A549 (cell line): ENCODE measurements around the gene OTOP3. TPM values are rescaled to one million over a fixed set of nuclear protein-coding genes. Genes with fewer than 3 reads are reported as not detected.
"Not testable (repeated sequence)": the region's sequence is repeated elsewhere in the genome, so short reads cannot be mapped to it uniquely, and the experiment has no call there.

ENCODE experiments used
- ATAC-seq, 2 experiments: fragments of 200-7000 bp in 1 of 2; fragments of >200 bp in 1 of 2; cut with Nextera tagmentation in 1 of 2; cut with Tn5 transposase in 1 of 2; 3 replicates each; pipeline versions ENCODE4 v1.8.0 to v1.9.1; 2018 to 2020; ENCODE audit warnings: mild to moderate bottlenecking in 1 of 2, moderate library complexity in 1 of 2
- CTCF ChIA-PET: fragments of 300-600 bp; sonication (Branson Sonifier 250); formaldehyde crosslinking; extraction: SDS; loops from one replicate; lab custom pipeline; 2021; ENCODE audit warnings: antibody characterized with exemption, inconsistent platforms; lab: Yijun Ruan, JAX
- POLR2A ChIA-PET: fragments of 350-600 bp; formaldehyde crosslinking; extraction: SDS; loops from one replicate; lab custom pipeline; 2021; ENCODE audit warnings: antibody characterized with exemption, inconsistent platforms; lab: Yijun Ruan, JAX
- DNase-seq, 2 experiments: peaks; one replicate each; pipeline versions ENCODE4 v3.0.0 to v3.0.0-alpha.2; 2011 to 2016; ENCODE audit warnings: low read depth in 1 of 2, low spot score in 1 of 2
- FAIRE-seq: peaks from 2 replicates; lab custom pipeline; 2011; peaks lifted over from hg19 to GRCh38; lab: Jason Lieb, UNC
- H3K27ac ChIP-seq, 2 experiments: fragments of >200 bp; sonication (Bioruptor Twin); formaldehyde crosslinking; 3 replicates each; pipeline ENCODE4 v1.5.1; 2016 to 2017
- H3K4me1 ChIP-seq: fragments of >200 bp; sonication (Bioruptor Twin); formaldehyde crosslinking; 3 replicates; pipeline ENCODE4 v1.6.1; 2016
- H3K4me2 ChIP-seq: fragments of >200 bp; sonication (Bioruptor Twin); formaldehyde crosslinking; 3 replicates; pipeline ENCODE4 v1.6.1; 2016
- H3K4me3 ChIP-seq: fragments of >200 bp; sonication (Bioruptor Twin); formaldehyde crosslinking; 3 replicates; pipeline ENCODE4 v1.5.1; 2016
- H3K9me3 ChIP-seq: fragments of >200 bp; sonication (Bioruptor Twin); formaldehyde crosslinking; 3 replicates; pipeline ENCODE4 v1.6.1; 2016
- BCL3 ChIP-seq: fragments of >200 bp; sonication (Bioruptor Twin); formaldehyde crosslinking; IDR thresholded peaks from 3 replicates; pipeline ENCODE4 v1.6.1; 2016
- CBX2 ChIP-seq: fragments of 200-600 bp; sonication (generic); IDR thresholded peaks from 2 replicates; pipeline ENCODE4 v1.6.1; 2016; ENCODE audit warnings: low read depth, mild to moderate bottlenecking, borderline replicate concordance
- CHD2 ChIP-seq: fragments of 150-350 bp; IDR thresholded peaks from 2 replicates; pipeline ENCODE4 v1.6.1; 2014; ENCODE audit warnings: low read length; ENCODE audit not compliant: partially characterized antibody
- EP300 ChIP-seq, 2 experiments: fragments of >200 bp; sonication (Bioruptor Twin); formaldehyde crosslinking; IDR thresholded peaks; 2 replicates in 1 of 2; 3 replicates in 1 of 2; pipeline ENCODE4 v1.6.1; 2016 to 2017
- FOSL2 ChIP-seq, 2 experiments: fragments of 450-650 bp in 1 of 2; fragments of >200 bp in 1 of 2; sonication (Bioruptor Twin) in 1 of 2; formaldehyde crosslinking; IDR thresholded peaks; 2 replicates each; pipeline versions ENCODE4 v1.5.0 to v1.6.1; 2016 to 2020; ENCODE audit warnings: mild to moderate bottlenecking in 1 of 2, moderate library complexity in 1 of 2
- FOXS1 ChIP-seq: fragments of 250-450 bp; sonication (Bioruptor Pico); IDR thresholded peaks from 2 replicates; pipeline ENCODE4 v1.5.0; 2020; ENCODE audit warnings: mild to moderate bottlenecking, moderate library complexity
- HEYL ChIP-seq: fragments of 250-450 bp; sonication (Bioruptor Pico); IDR thresholded peaks from 2 replicates; pipeline ENCODE4 v1.8.0; 2021; ENCODE audit warnings: mild to moderate bottlenecking, moderate library complexity
- HOXA7 ChIP-seq: fragments of 250-450 bp; sonication (Bioruptor Pico); IDR thresholded peaks from 2 replicates; pipeline ENCODE4 v1.5.0; 2020; ENCODE audit warnings: mild to moderate bottlenecking, moderate library complexity
- MAFK ChIP-seq: fragments of 450-650 bp; IDR thresholded peaks from 2 replicates; pipeline ENCODE4 v1.6.1; 2014; ENCODE audit not compliant: partially characterized antibody
- MAZ ChIP-seq: fragments of 150-350 bp; IDR thresholded peaks from 2 replicates; pipeline ENCODE4 v1.6.1; 2014; ENCODE audit warnings: antibody characterized with exemption, low read depth, low read length, borderline replicate concordance
- POLR2A ChIP-seq: IDR thresholded peaks from 2 replicates; pipeline ENCODE4 v1.6.1; 2012; ENCODE audit warnings: mild to moderate bottlenecking, low read length
- ZSCAN20 ChIP-seq: fragments of 250-450 bp; sonication (Bioruptor Pico); IDR thresholded peaks from 2 replicates; pipeline ENCODE4 v1.8.0; 2022; ENCODE audit warnings: mild to moderate bottlenecking, moderate library complexity
- WGBS: methylation state at CpG from one replicate; pipeline ENCODE4 v1.1.6; 2017; ENCODE audit errors: missing lambda C conversion rate; 5-methylcytosine and 5-hydroxymethylcytosine counted together
- polyA plus RNA-seq, 4 experiments: library from polyadenylated mRNA; depleted of rRNA in 3 of 4; stranded (reverse); fragments of >200 nt; fragmentation: RNase III in 1 of 4; extraction: RNeasy Plus Mini Kit Qiagen cat#74134 plus additional on column Dnase treatment in 1 of 4; gene quantifications; 2 replicates in 3 of 4; 3 replicates in 1 of 4; pipeline ENCODE4 v1.2.3, GENCODE V29; 2011 to 2017

Gene OTOP3
- polyA plus RNA-seq, 2 of the 4 experiments (the other 2 are of a cell fraction) = not detected

GRCh38 chr17:74963656-74964055 lies 28.0 kb downstream of the OTOP3 start:
- POLR2A ChIA-PET = interaction anchor here (0.8 kb wide), 1 partner anchor 24 kb away, joined by 3 read pairs; the partner anchor contains the start of gene CDR2L
- 62% methylated on average over 11 of the region's 12 CpGs for WGBS
- CTCF ChIA-PET = interaction anchor here (0.6 to 42.3 kb wide), 14 partner anchors 11 to 276 kb away, joined by 3 to 1448 read pairs (median 5); partner anchors contain the start of genes CDR2L, HID1, MRPL58 and OTOP2
- Histone ChIP-seq H3K4me3 (no peak overlapping the region), H3K4me1 (peaks cover 12% of the 10 kb centered on the region), H3K4me2 (no peak overlapping the region), H3K27ac (no peak overlapping the region), H3K9me3 (no peaks in the 10 kb centered on the region)
- no peak for FAIRE-seq
- DNase-seq = no peak
- TF ChIP-seq ZSCAN20 (CRISPR knock-in tag) = no peak
- peak in 1 of 2 experiments; percentile 29; a peak in 2 of 6 replicates for ATAC-seq

GRCh38 chr17:74964246-74964761 lies 28.6 kb downstream of the OTOP3 start:
- no peak for FAIRE-seq
- no peak for DNase-seq
- Histone ChIP-seq H3K4me1 (peaks cover 12% of the 10 kb centered on the region), H3K4me2 (no peak overlapping the region), H3K9me3 (no peaks in the 10 kb centered on the region), H3K4me3 (no peak overlapping the region), H3K27ac (no peak overlapping the region)
- no peak for ATAC-seq
- CTCF ChIA-PET = interaction anchor here (0.6 to 42.3 kb wide), 11 partner anchors 10 to 237 kb away, joined by 3 to 1448 read pairs (median 8); partner anchors contain the start of genes CDR2L, HID1, MRPL58 and OTOP2
- POLR2A ChIA-PET = interaction anchor here (0.8 kb wide), 1 partner anchor 23 kb away, joined by 3 read pairs; the partner anchor contains the start of gene CDR2L
- WGBS = 85% methylated on average over 12 of the region's 12 CpGs
- no peak for TF ChIP-seq HEYL
- no peak for TF ChIP-seq BCL3
- TF ChIP-seq MAZ = no peak
- no peak for TF ChIP-seq CHD2

GRCh38 chr17:74964988-74965622 lies 29.4 kb downstream of the OTOP3 start:
- TF ChIP-seq HOXA7 = no peak
- POLR2A ChIA-PET = no interaction called here
- H3K4me2 ChIP-seq = no peak overlapping the region
- H3K4me3 ChIP-seq = no peak overlapping the region
- no peak for FAIRE-seq
- H3K4me1 ChIP-seq = peaks cover 12% of the 10 kb centered on the region
- CTCF ChIA-PET = interaction anchor here (1.3 to 42.3 kb wide), 5 partner anchors 27 to 149 kb away, joined by 3 to 1448 read pairs (median 181); partner anchors contain the start of genes CDR2L, MRPL58, OTOP2 and OTOP3
- no peak for ATAC-seq
- 81% methylated on average over 14 of the region's 14 CpGs for WGBS
- DNase-seq = no peak
- H3K9me3 ChIP-seq = no peaks in the 10 kb centered on the region
- H3K27ac ChIP-seq = no peak overlapping the region

- no peak overlapping the region for H3K27ac ChIP-seq
- DNase-seq (no peak), FAIRE-seq (no peak), ATAC-seq (no peak)
- CTCF ChIA-PET = interaction anchor here (1.3 to 42.3 kb wide), 7 partner anchors 9 to 177 kb away, joined by 4 to 1448 read pairs (median 64); partner anchors contain the start of genes CDR2L, MRPL58, NT5C and OTOP2
- WGBS = 96% methylated on average over 5 of the region's 5 CpGs
- POLR2A ChIA-PET = no interaction called here
- H3K4me3 ChIP-seq = no peak overlapping the region
- H3K9me3 ChIP-seq = no peaks in the 10 kb centered on the region
- peaks cover 9% of the 10 kb centered on the region for H3K4me1 ChIP-seq
- no peak overlapping the region for H3K4me2 ChIP-seq
- TF ChIP-seq HOXA7 (no peak), HEYL (no peak), FOXS1 (no peak), MAFK (no peak), CBX2 (no peak), POLR2A (no peak), EP300 (IDR thresholded peaks at IDR 0.05) (no peak), FOSL2 (IDR thresholded peaks at IDR 0.05) (no peak), FOSL2 (CRISPR knock-in tag; IDR thresholded peaks at IDR 0.05) (no peak)
Observed at GRCh38 chr17:74968361-74968780, 32.7 kb downstream of the OTOP3 start.

GRCh38 chr17:74969501-74969900 lies 33.8 kb downstream of the OTOP3 start:
- not testable (repeated sequence) for H3K9me3 ChIP-seq, H3K4me1 ChIP-seq, ATAC-seq, H3K27ac ChIP-seq, DNase-seq, H3K4me3 ChIP-seq, H3K4me2 ChIP-seq, FAIRE-seq
- WGBS = 95% methylated on average over 5 of the region's 5 CpGs
- ChIA-PET POLR2A (interaction anchor here (0.6 to 0.7 kb wide), 2 partner anchors 13 to 120 kb away, joined by 3 to 6 read pairs; no protein-coding TSS in a partner anchor), CTCF (interaction anchor here (0.6 to 42.3 kb wide), 11 partner anchors 10 to 232 kb away, joined by 3 to 1448 read pairs (median 4); partner anchors contain the start of genes CDR2L, MRPL58, OTOP2 and OTOP3)
